ENCODE results near the gene LRPPRC. TPM values are rescaled to one million over a fixed set of nuclear protein-coding genes. Genes with fewer than 3 reads are reported as not detected.

The LRPPRC gene
- total RNA-seq (2011; cell fraction: chromatin; rRNA removed; ENCODE audit: low replicate concordance): 146 and 424 TPM in 2 replicates
- total RNA-seq (2011; cell fraction: nucleolus; rRNA removed): 45.0 and 62.9 TPM in 2 replicates
- 116 and 165 TPM in 2 replicates for total RNA-seq (2011; cell fraction: nucleoplasm; rRNA removed)
- total RNA-seq (2014; rRNA removed) (83.2 and 88.6 TPM in 2 replicates), total RNA-seq (2014; rRNA removed; fragmentation: Illumina TruSeq; extraction: Trizol) (182 and 214 TPM in 2 replicates), total RNA-seq (2015; rRNA removed; fragmentation: Illumina TruSeq; extraction: Trizol) (162 and 178 TPM in 2 replicates), total RNA-seq (2021) (214 and 225 TPM in 2 replicates), polyA plus RNA-seq (2011; rRNA removed) (155 and 198 TPM in 2 replicates), polyA plus RNA-seq (2014; fragmentation: Illumina TruSeq; extraction: Trizol) (127 and 138 TPM in 2 replicates), polyA plus RNA-seq (2014; fragmentation: Nextera tagmentation; extraction: Ambion mirVana) (10 to 100 TPM; 41.5 to 54.8 TPM), polyA plus RNA-seq (2014; rRNA removed) (96.3 and 104 TPM in 2 replicates), polyA minus RNA-seq (2011; rRNA and poly(A)+ RNA removed) (447 and 467 TPM in 2 replicates), Bru-seq, nascent RNA (percentile 97 among the genes with signal in this experiment), BruChase-seq, experiment 1, labeled RNA remaining after a 2-hour chase (percentile 98 among the genes with signal in this experiment), BruChase-seq, experiment 2, labeled RNA remaining after a 6-hour chase (percentile 98 among the genes with signal in this experiment)
- polyA plus RNA-seq (2011; cell fraction: cytosol; rRNA removed): 25.3 and 74.7 TPM in 2 replicates
- 88.2 and 105 TPM in 2 replicates for polyA plus RNA-seq (2011; cell fraction: nucleus; rRNA removed)
- 82.8 and 105 TPM in 2 replicates for polyA plus RNA-seq (2012)
- 250 and 275 TPM in 2 replicates for polyA minus RNA-seq (2011; cell fraction: cytosol; rRNA and poly(A)+ RNA removed)
- polyA minus RNA-seq (2011; cell fraction: nucleus; rRNA and poly(A)+ RNA removed): 101 and 139 TPM in 2 replicates
- long read RNA-seq, experiment 1, full-length matches to known transcripts: 780 of 1,301 reads
- long read RNA-seq, experiment 1, partial matches to known transcripts: 344 of 1,301 reads
- long read RNA-seq, experiment 1, other reads (novel, unspliced or antisense): 177 of 1,301 reads
- long read RNA-seq, experiment 2, full-length matches to known transcripts: 28 of 170 reads
- long read RNA-seq, experiment 2, partial matches to known transcripts: 74 of 170 reads
- long read RNA-seq, experiment 2, other reads (novel, unspliced or antisense): 68 of 170 reads
- long read RNA-seq, experiment 3, full-length matches to known transcripts: 20 of 61 reads
- long read RNA-seq, experiment 3, partial matches to known transcripts: 29 of 61 reads
- long read RNA-seq, experiment 3, other reads (novel, unspliced or antisense): 12 of 61 reads

GRCh38 chr2:43995733-43996533 lies at the start of gene LRPPRC:
Gene LRPPRC, minus strand, starts transcription at chr2:43995989. Its CDS starts 42 bp downstream, at chr2:43995947.
- Histone ChIP-seq H3K27me3 (ENCODE audit: control insufficient read depth in 2 of 2, insufficient read depth in 2 of 2, low read length in 2 of 2) (no peaks in the 10 kb centered on the region; a peak in 1 of 5 replicates), H3K79me2 (ENCODE audit: control insufficient read depth, insufficient read depth, low read length) (peaks cover 51% of the 10 kb centered on the region), H4K20me1 (replicated peaks; ENCODE audit: control insufficient read depth, insufficient read depth, low read length) (peaks cover 41% of the 10 kb centered on the region), H3K9me3 (replicated peaks; ENCODE audit: control insufficient read depth, insufficient read depth, low read depth, low read length) (no peaks in the 10 kb centered on the region; the same call in 1 of the 2 replicates), H3K9ac (ENCODE audit: insufficient read depth in 1 of 2, low read depth in 2 of 2, low read length in 2 of 2) (peak within 1 kb of the TSS; percentile 98 to 100), H3K4me1 (replicated peaks in 1 of 2; ENCODE audit: control insufficient read depth in 2 of 2, insufficient read depth in 2 of 2, low read length in 2 of 2) (peaks cover 8 to 19% of the 10 kb centered on the region in 2 experiments; a peak in 4 of 5 replicates), H2AFZ (ENCODE audit: low read depth, low read length) (peak within 1 kb of the TSS; percentile 99), H3K36me3 (ENCODE audit: control insufficient read depth, insufficient read depth, low read length) (peaks cover 39% of the 10 kb centered on the region), H3K27ac (ENCODE audit: extremely low read depth, low read depth, low read length) (peak within 1 kb of the TSS; percentile 96), H3K9me1 (ENCODE audit: control insufficient read depth, insufficient read depth, low read length) (peaks cover 7% of the 10 kb centered on the region), H3K4me2 (ENCODE audit: insufficient read depth, low read length) (peak within 1 kb of the TSS; percentile 99), H3K4me3 (peak within 1 kb of the TSS; percentile 99)
- BruUV-seq (replicated peaks): no TSS peak
- intact Hi-C loops (cut with micrococcal nuclease): no loop called here
- ATAC-seq: peak; percentile 96
- FAIRE-seq: peak; percentile 99
- in situ Hi-C loops (cut with MboI): no loop called here
- ChIA-PET POLR2A (interaction anchor here (1.4 to 1.5 kb wide), 2 partner anchors 10 to 13 kb away, joined by 4 read pairs; no protein-coding TSS in a partner anchor), CTCF (ENCODE audit: low intra/inter-chr PET ratio) (interaction anchor here (0.6 kb wide), 1 partner anchor 484 kb away, joined by 3 read pairs; no protein-coding TSS in a partner anchor)
- DNase-seq (ENCODE audit: extremely low read depth in 1 of 4, low spot score in 3 of 4): peak; percentile 91 to 97 (median 94)
- WGBS (ENCODE audit: insufficient coverage, low coverage, missing lambda C conversion rate): under 1% methylated on average over 52 of the region's 64 CpGs
- no peak for TF ChIP-seq NCOA2 (IDR thresholded peaks at IDR 0.05; ENCODE audit: partially characterized antibody in 2 of 2)
- TF ChIP-seq CEBPB (tag; IDR thresholded peaks at IDR 0.05): no peak
- peak; percentile 87 for TF ChIP-seq SREBF1 (IDR thresholded peaks at IDR 0.05; ENCODE audit: borderline replicate concordance, low read depth, low read length)
- no peak for TF ChIP-seq ZNF507 (tag; conservative IDR thresholded peaks at IDR 0.05)
- peak; percentile 39 for TF ChIP-seq TFE3 (CRISPR knock-in tag; IDR thresholded peaks at IDR 0.05)
- peak in 1 of 2 experiments; percentile 95; a peak in 2 of 4 replicates for TF ChIP-seq SIN3A (IDR thresholded peaks at IDR 0.05; ENCODE audit: borderline replicate concordance in 2 of 2, control insufficient read depth in 1 of 2, low read depth in 2 of 2, low read length in 2 of 2)
- peak; percentile 81; the same call in 1 of the 2 replicates for TF ChIP-seq E2F1 (CRISPR knock-in tag; IDR thresholded peaks at IDR 0.05)
- no peak for TF ChIP-seq HDGF (IDR thresholded peaks at IDR 0.05)
- TF ChIP-seq MBD2 (IDR thresholded peaks at IDR 0.05; ENCODE audit: borderline replicate concordance, low read depth): peak; percentile 98
- TF ChIP-seq ARID2 (IDR thresholded peaks at IDR 0.05): no peak
- no peak for TF ChIP-seq CHD4 (IDR thresholded peaks at IDR 0.05; ENCODE audit: insufficient read depth, insufficient replicate concordance, low read depth, low read length, poor library complexity, severe bottlenecking)
- TF ChIP-seq TGIF2 (CRISPR knock-in tag; IDR thresholded peaks at IDR 0.05): no peak
- no peak for TF ChIP-seq ZNF354B (CRISPR knock-in tag; IDR thresholded peaks at IDR 0.05)

All from K562 (cell line).